HEK293 (cell line): ENCODE measurements around the gene BTBD3.

Experiments
- FEZF1 ChIP-seq: fragments of 450-650 bp; formaldehyde crosslinking; IDR thresholded peaks from 2 replicates; pipeline ENCODE4 v1.5.1; 2016; ENCODE audit warnings: missing biosample characterization, missing genetic modification characterization
- YY1 ChIP-seq: fragments of 450-650 bp; formaldehyde crosslinking; IDR thresholded peaks from 2 replicates; pipeline ENCODE4 v1.5.1; 2018; ENCODE audit warnings: missing biosample characterization, missing genetic modification characterization
- ZBTB7A ChIP-seq: fragments of 450-650 bp; formaldehyde crosslinking; IDR thresholded peaks from 2 replicates; pipeline ENCODE4 v1.5.1; 2016; ENCODE audit warnings: low read depth, missing biosample characterization, missing genetic modification characterization
- ZNF548 ChIP-seq: fragments of 450-650 bp; formaldehyde crosslinking; IDR thresholded peaks from 2 replicates; pipeline ENCODE4 v1.5.1; 2016; ENCODE audit warnings: missing biosample characterization, missing genetic modification characterization
- ZNF610 ChIP-seq: fragments of 450-650 bp; formaldehyde crosslinking; IDR thresholded peaks from 2 replicates; pipeline ENCODE4 v1.5.1; 2016; ENCODE audit warnings: missing biosample characterization, missing genetic modification characterization, borderline replicate concordance
- TF ChIP-seq, protein P1 (sequence below): fragments of 450-650 bp; formaldehyde crosslinking; optimal IDR thresholded peaks from 2 replicates; pipeline ENCODE3; 2016; ENCODE audit warnings: missing biosample characterization, mild to moderate bottlenecking, missing genetic modification characterization
- TF ChIP-seq, protein P2 (sequence below): fragments of 450-650 bp; formaldehyde crosslinking; IDR thresholded peaks from 2 replicates; pipeline ENCODE4 v1.5.1; 2016; ENCODE audit warnings: missing biosample characterization, missing genetic modification characterization

DNA sequence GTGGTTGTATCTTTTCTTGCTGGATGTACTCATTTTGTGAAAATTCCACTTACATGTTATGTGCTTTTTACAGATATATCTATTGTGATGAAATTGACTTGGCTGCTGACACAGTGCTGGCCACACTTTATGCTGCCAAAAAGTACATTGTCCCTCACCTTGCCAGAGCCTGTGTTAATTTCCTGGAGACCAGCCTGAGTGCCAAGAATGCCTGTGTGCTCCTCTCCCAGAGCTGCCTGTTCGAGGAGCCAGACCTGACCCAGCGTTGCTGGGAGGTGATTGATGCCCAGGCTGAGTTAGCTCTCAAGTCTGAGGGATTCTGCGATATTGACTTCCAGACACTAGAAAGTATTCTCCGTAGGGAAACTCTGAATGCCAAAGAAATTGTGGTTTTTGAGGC, 4.9 kb downstream of the BTBD3 start:
- TF ChIP-seq, protein P1, sequence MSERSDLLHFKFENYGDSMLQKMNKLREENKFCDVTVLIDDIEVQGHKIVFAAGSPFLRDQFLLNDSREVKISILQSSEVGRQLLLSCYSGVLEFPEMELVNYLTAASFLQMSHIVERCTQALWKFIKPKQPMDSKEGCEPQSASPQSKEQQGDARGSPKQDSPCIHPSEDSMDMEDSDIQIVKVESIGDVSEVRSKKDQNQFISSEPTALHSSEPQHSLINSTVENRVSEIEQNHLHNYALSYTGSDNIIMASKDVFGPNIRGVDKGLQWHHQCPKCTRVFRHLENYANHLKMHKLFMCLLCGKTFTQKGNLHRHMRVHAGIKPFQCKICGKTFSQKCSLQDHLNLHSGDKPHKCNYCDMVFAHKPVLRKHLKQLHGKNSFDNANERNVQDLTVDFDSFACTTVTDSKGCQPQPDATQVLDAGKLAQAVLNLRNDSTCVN (tag by site-specific recombination): no peak
- no peak for TF ChIP-seq ZNF610 (tag by site-specific recombination)
- no peak for TF ChIP-seq ZNF548 (tag by site-specific recombination)
- no peak for TF ChIP-seq ZBTB7A
- TF ChIP-seq, protein P2, sequence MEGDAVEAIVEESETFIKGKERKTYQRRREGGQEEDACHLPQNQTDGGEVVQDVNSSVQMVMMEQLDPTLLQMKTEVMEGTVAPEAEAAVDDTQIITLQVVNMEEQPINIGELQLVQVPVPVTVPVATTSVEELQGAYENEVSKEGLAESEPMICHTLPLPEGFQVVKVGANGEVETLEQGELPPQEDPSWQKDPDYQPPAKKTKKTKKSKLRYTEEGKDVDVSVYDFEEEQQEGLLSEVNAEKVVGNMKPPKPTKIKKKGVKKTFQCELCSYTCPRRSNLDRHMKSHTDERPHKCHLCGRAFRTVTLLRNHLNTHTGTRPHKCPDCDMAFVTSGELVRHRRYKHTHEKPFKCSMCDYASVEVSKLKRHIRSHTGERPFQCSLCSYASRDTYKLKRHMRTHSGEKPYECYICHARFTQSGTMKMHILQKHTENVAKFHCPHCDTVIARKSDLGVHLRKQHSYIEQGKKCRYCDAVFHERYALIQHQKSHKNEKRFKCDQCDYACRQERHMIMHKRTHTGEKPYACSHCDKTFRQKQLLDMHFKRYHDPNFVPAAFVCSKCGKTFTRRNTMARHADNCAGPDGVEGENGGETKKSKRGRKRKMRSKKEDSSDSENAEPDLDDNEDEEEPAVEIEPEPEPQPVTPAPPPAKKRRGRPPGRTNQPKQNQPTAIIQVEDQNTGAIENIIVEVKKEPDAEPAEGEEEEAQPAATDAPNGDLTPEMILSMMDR (tag by site-specific recombination): no peak
- no peak for TF ChIP-seq FEZF1 (tag by site-specific recombination)
- no peak for TF ChIP-seq YY1 (tag by site-specific recombination)
